Myometrial cell (primary cell): ENCODE results near the gene PARP8. TPM values are rescaled to one million over a fixed set of nuclear protein-coding genes. Genes with fewer than 3 reads are reported as not detected.

Experiments
- total RNA-seq: library from RNA; depleted of rRNA; stranded (reverse); fragments of >200 nt; gene quantifications from 2 replicates; pipeline ENCODE4 v1.2.3, GENCODE V29; 2015

The PARP8 gene, protein sequence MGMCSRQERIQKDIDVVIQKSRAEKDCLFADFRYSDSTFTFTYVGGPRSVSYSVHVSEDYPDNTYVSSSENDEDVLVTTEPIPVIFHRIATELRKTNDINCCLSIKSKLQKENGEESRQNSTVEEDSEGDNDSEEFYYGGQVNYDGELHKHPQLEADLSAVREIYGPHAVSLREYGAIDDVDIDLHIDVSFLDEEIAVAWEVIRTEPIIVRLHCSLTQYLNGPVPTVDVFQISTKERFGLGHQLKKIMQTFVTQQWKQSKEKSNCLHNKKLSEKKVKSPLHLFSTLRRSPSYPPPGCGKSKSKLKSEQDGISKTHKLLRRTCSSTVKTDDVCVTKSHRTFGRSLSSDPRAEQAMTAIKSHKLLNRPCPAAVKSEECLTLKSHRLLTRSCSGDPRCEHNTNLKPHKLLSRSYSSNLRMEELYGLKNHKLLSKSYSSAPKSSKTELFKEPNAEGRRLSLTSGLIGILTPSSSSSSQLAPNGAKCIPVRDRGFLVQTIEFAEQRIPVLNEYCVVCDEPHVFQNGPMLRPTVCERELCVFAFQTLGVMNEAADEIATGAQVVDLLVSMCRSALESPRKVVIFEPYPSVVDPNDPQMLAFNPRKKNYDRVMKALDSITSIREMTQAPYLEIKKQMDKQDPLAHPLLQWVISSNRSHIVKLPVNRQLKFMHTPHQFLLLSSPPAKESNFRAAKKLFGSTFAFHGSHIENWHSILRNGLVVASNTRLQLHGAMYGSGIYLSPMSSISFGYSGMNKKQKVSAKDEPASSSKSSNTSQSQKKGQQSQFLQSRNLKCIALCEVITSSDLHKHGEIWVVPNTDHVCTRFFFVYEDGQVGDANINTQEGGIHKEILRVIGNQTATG
- 1.4 and 3.2 TPM in 2 replicates for total RNA-seq

DNA sequence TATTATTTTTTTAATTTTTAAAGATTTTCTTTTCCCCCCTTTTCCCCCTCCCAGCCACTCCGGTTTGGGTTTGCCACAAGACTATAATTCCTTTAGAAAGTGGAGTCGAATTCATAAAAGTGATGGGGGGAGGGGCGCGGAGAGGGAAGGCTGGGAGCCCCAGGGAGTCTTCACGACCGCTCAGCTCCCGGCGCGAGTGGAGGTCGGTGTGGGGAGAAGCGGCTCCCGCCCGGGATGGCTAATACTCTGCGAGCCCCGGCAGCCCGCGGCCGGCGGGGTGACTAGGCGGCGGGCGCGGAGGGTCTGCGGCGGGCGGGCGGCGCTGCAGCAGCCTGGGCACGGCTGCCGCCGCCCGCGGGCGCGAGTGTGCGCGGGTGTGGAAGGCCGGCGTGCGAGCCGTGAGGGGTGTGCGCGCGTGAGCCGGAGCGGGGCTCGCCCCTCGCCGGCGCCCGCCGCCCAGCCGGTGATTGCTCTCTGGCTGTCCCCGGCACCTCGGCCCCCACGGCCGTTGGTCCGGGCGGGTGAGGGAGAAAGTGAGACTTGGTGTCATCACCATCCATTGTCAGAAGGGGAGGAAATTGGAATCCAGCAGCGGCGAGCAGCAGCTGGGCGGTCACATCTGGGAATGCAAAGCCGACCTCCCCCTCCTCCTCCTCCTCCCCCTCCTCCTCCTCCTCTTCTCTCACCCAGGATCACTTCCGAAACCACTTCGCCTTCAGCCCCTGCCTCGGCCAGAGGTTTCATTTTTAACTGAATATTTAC lies at the start of gene PARP8:
PARP8 (plus strand) TSS at position 377 of the 762 bp plus-strand sequence. CDS start 459 bp downstream, outside the sequence.

Other genes with a start within 250 kb of the PARP8 start
- not detected in 2 replicates for gene EMB, start 225.3 kb upstream of the PARP8 start, total RNA-seq